HG03025 (cell line): ENCODE data around the gene PADI2.

Experiments
- ATAC-seq: cut with Tn5 transposase; IDR thresholded peaks from one replicate; pipeline ENCODE4 v1.9.1; 2021; ENCODE audit warnings: mild to moderate bottlenecking, moderate library complexity; ENCODE audit not compliant: unreplicated experiment, low FRiP score

The PADI2 gene

GRCh38 chr1:17028662-17029188, 90.5 kb downstream of the PADI2 start:
- ATAC-seq = no peak

DNA sequence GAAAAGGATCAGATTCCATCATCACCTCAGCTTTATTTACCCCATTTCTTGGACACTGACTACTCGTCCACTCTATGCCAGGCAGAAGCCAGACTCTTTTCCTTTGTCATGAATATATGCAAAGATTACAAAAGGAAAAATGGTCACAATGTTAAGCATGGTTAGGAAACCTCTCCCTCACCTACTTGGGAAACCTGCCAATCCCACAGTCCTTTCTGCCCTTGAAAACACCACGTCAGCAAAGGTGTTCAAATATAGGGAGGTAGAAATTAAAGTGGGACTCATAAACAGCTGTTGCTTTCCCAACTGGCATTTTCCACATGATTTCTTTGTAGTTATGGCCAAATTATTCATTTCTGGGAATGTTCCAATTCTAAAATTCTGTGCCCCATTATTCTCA, 91.4 kb downstream of the PADI2 start:
- ATAC-seq = no peak

DNA sequence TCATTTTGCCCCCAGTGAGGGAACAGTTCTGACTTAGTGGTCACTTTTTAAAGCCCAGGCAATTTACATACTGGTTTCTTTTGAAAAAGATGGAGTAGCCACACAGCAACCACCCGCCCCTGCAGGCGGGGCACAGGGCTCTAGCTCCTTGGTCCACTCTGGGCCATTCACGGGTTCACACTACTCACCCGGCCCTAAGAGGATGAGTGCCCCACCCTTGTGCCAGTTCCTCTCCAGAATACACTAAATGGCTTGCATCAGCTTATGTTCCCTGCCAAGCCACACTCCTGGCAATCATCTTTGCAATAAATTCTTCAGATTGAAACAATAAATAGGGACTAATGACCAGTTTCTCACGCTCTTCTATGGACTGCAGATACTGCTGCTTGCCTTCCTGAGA, 91.8 kb downstream of the PADI2 start:
- ATAC-seq = no peak

DNA sequence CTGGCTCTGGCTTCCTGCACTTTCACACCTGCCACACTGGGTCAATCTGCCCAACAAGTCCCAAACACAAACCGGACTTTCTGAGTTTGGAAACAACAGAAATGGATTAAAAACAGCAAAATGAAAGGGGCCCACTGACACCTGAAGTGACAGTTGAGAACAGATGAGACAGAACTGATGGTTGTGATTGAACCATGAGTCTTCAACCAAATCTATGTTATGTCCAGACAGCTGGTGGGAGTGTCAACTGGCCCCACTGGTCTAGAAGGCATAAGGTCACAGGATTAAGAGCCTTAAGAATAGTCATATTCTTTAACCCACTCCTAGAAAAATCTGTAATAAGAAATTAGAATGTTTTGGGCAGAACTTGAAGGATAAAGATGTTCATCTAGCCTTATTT, 94.5 kb downstream of the PADI2 start:
- ATAC-seq = no peak

GRCh38 chr1:17023573-17023972, 95.7 kb downstream of the PADI2 start:
- no peak for ATAC-seq

DNA sequence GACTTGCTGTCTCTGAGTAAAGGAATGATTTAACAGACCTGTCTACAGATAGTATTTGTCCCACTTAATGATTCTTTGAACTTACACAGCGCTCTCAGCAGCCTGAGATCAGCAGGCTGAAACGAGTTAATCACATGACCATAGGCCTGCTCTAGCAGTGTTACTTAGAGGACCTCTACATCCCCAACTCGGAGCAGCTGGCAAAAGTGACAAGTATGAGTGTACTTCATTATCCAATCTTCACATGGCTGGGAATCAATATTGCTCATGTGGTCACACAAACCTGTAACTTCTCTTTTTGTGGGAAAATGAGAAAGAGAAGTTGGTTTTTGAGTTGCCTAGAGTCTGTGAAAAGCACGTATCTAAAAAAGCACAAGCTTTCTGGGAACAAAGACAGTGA, 96.1 kb downstream of the PADI2 start:
- ATAC-seq = no peak

DNA sequence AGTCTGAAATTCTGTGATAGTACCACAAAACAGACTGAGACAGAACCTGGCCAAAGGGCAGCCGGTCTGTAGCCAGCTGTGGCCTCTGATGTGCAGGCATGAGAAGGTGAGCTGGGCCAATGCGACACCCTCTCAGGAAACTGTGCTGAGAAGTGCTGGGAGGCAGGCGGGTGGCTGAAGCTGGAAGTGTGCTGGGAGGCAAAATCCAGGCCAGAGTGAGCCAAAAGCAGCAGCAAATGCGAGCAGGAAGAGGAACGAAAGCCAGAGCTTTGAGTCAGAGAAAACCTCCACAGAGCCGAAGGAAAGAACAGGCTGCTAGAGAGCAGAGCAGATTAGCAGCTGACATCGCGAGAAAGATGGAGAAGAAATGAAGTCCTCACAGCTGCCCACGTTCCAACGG, 97.4 kb downstream of the PADI2 start:
- no peak for ATAC-seq

DNA sequence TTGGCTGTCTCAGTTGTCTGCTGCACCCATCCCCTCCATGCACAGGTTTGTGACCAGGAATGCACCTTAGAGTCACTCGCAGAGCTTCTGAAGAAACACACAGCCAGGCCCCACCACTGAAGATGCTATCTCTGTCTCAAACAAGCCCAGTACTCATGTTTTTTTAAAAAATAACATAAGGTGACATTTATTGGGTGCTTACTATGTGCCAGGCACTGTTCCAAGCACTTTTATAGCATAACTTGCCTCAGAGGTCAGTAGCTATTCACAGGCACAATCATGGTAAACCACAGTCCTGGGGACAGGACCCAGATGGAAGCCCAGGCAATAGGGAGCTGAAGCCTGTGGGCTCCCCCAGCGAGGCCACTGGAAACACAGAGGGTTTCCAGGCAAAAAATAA, 98.7 kb downstream of the PADI2 start:
- no peak for ATAC-seq

- no peak for ATAC-seq
Measured at GRCh38 chr1:17018849-17019248, 100.4 kb downstream of the PADI2 start.

GRCh38 chr1:17017435-17017834, 101.8 kb downstream of the PADI2 start:
- no peak for ATAC-seq
